Measurements from ENCODE around the gene PRSS2.

Gene PRSS2

GRCh38 chr7:142805350-142806021 is 34.7 kb downstream of the PRSS2 start:
- no peak for DNase-seq

GRCh38 chr7:142806022-142806356 is 35.2 kb downstream of the PRSS2 start:
- no peak for DNase-seq

- DNase-seq = no peak
These were observed 36.2 kb downstream of the PRSS2 start for GRCh38 chr7:142806957-142807356.

- no peak for DNase-seq
These were observed 37.2 kb downstream of the PRSS2 start for GRCh38 chr7:142807855-142808460.

- no peak for DNase-seq
These were observed 37.7 kb downstream of the PRSS2 start for GRCh38 chr7:142808461-142808801.

- DNase-seq = no peak
These were observed 38.2 kb downstream of the PRSS2 start for GRCh38 chr7:142808802-142809583.

GRCh38 chr7:142809671-142810070 is 38.9 kb downstream of the PRSS2 start:
- DNase-seq = no peak

- no peak for DNase-seq
These were observed 40.5 kb downstream of the PRSS2 start for GRCh38 chr7:142811154-142811737.

GRCh38 chr7:142812437-142813215 is 41.9 kb downstream of the PRSS2 start:
- DNase-seq = no peak

GRCh38 chr7:142813226-142813625 is 42.5 kb downstream of the PRSS2 start:
- DNase-seq = no peak

GRCh38 chr7:142813699-142814098 is 42.9 kb downstream of the PRSS2 start:
- no peak for DNase-seq

GRCh38 chr7:142814451-142814850 is 43.7 kb downstream of the PRSS2 start:
- DNase-seq = no peak

GRCh38 chr7:142815134-142815533 is 44.4 kb downstream of the PRSS2 start:
- DNase-seq = no peak

GRCh38 chr7:142817506-142817905 is 46.7 kb downstream of the PRSS2 start:
- no peak for DNase-seq

GRCh38 chr7:142819530-142819929 is 48.8 kb downstream of the PRSS2 start:
- DNase-seq = no peak

GRCh38 chr7:142822714-142823113 is 51.9 kb downstream of the PRSS2 start:
- DNase-seq = no peak

All from NCI-H1694 (cell line).